HG02840 (cell line): ENCODE data around the gene LMX1A.

Experiments used
- ATAC-seq: cut with Tn5 transposase; IDR thresholded peaks from one replicate; pipeline ENCODE4 v1.9.1; 2021; ENCODE audit warnings: mild to moderate bottlenecking, moderate library complexity, moderate number of reproducible peaks; ENCODE audit not compliant: unreplicated experiment, low FRiP score

LMX1A gene

DNA sequence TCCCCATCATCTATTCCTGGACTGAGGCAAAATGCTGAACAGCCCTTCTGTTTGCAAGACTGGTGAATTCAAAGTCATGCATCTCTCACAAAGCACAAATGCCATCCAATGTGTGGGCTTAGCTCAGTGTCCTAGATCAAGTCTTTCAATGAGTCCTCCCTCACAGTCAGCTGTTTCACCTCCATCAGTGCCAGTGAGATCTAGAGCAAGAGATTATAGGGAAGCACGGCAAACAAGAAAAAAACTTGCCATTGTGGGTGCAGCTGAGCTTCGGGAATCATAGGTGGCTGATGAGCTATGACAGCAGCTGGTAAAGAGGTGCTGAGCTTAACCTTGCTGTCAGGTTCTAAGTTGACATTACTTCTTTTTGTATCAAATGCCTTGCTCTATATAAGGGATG is 130.2 kb downstream of the LMX1A start:
- ATAC-seq, result no peak

DNA sequence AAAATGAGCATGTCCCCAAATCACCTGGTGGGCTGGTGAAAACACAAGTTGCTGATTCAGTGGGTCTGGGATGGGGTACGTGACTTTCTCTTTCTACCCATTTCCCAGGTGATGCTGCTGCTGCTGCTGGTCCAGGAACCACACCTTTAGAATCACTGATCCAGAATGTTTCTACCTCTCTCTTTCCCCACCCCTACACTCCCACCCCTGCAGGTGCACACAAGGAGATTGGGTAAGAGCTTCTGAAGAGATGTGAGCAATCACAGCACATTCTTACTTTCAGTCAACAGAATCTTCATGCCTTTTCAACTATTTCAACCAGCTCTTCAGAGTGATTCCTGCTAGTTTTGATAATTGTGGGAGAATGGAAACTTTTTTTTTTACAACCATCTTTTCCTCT is 130.9 kb downstream of the LMX1A start:
- ATAC-seq, result no peak

DNA sequence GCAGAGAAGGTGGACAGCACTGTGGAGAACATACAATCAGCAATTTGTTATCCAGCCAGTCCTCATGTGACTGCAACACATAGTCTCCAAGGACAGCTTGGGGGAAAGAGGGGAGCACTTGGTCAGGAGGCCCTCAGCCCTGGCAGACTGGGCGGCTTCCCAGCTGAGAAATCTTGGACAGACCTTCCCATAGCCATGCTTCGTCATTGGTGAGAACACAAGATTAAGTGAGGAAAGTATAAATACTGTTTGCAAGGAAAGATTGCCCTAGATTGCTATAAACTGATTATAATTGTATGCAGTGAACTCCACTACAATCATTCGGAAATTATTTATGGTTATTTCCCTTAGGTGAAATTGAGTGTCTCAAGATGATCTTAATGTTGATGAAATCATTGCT is 131.5 kb downstream of the LMX1A start:
- ATAC-seq, result no peak

DNA sequence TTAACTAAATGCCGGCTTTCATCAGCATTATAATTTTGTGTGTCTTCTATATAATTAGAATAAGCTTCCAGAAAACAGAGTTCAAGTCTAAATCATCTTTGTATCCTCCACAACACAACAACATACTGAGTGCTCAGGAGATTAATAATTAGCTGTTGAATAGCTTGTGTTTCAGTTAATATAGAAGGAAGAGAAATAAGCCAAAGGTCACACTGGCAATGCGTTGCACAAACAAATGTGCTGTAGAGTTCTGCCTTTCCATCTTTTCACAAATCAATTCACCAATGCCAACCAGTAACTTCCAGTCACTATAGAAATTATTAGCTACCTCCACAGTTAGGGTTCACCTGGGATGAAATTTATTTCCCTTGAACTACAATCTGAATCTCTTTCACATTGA is 132.0 kb downstream of the LMX1A start:
- ATAC-seq, result no peak

DNA sequence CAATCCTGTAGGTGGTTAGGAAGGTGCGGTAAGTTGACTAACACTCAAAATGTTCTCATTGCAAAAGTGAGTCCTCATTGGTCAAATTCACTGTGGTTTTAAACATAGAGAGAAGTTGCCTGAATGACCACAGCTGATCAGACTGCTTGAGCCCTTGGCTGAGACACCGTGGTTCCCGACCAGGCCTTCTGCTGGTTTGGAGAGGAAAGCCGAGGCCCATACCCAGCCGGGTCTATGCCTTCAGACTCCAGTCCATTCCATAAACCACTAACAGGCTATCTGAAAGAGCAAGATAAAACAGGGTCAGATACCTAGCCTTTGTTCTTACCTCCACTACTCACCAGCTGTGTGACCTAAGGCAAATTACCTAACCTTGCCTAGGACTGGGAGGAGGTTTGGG is 133.9 kb downstream of the LMX1A start:
- ATAC-seq, result no peak

DNA sequence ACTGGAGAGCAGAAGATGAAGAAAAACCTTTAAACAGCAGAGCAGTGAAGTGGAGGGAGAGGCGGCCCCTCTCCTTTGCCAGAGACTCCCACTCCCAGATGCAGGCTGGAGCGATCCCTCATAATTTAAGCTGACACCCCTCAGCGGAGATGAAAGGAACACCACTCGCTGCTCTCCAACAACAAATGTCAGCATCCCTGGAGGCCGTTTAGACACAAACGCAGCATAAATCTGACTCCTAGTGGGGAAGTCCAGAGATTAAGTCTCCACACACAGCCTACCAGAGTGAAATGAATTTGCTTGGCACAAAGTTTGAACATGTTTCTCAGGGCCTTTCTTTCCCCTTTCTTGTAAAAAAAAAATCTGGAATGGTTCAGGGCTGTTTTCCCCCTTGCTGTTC is 137.8 kb downstream of the LMX1A start:
- no peak for ATAC-seq

DNA sequence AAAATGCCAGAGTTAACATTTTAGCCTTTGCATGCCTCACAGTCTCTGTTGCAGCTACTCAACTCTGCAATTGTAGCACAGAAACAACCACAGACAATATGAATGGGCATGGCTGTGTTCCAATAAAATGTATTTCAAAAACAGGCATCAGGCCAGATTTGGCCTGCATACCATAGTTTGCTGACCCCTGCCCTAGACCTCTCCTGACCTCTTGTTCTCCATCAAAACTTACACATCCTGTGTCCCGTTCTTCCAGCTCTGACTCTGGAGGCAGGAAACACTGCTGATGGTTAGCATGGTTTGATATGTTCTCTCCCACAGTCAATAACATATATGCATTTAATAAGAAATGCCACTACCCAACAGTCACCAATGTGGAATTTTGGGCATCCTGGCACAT is 138.6 kb downstream of the LMX1A start:
- no peak for ATAC-seq

DNA sequence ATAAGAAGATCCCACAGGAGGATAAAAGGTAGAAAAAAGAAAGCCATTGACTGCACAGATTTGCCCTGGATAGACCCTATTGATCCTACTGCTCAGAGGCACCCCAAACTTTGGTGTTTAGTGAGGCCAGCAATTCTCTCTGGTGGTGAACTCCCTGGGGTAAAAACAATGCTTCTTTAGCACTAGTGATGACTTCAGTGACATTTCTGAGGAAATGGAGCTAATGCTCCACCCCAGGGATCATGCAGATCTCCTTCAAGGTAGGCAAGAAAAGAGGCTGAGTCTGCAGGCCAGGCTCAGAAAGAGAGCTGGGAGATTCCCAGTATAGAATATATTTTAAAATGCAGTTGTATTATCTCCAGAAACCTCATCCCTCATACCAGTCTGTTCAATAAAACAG is 140.3 kb downstream of the LMX1A start:
- ATAC-seq, result no peak

DNA sequence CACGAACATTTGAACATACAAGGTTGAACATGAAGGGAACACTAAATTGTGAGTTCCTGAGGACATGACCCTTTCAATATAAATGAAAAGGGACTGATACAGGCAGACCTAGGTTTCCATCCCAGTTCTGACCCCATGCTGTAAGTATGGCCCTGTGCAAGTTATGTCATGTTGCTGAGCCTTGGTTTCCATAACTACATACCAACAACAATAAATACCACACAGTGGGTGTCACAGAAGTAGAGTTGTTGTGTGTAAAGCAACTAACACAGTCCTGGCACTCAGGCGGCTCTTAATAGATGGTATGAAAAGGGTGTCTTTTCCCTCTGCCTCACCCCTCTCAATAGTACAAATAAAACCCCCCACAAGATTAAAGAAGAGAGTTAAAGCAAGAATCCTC is 140.8 kb downstream of the LMX1A start:
- no peak for ATAC-seq

DNA sequence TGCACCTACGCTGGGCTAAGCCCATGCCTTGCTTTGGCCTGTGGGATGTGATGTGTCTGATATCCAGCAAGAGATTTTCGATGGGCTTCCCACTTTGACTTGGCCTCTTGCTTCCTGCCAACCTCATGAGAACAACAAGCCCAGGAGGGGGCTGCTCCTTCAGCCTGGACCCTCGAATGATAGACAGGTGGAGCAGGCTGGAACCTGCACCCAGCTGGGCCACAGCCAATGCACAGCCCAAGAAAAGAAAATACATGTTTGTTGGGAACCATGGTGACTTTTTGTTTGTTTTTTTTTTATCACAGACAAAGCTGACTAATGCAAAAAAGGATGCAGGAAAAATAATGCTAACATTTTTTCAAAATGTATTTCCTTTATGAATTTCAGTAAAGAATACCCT is 144.3 kb downstream of the LMX1A start:
- ATAC-seq, result no peak

DNA sequence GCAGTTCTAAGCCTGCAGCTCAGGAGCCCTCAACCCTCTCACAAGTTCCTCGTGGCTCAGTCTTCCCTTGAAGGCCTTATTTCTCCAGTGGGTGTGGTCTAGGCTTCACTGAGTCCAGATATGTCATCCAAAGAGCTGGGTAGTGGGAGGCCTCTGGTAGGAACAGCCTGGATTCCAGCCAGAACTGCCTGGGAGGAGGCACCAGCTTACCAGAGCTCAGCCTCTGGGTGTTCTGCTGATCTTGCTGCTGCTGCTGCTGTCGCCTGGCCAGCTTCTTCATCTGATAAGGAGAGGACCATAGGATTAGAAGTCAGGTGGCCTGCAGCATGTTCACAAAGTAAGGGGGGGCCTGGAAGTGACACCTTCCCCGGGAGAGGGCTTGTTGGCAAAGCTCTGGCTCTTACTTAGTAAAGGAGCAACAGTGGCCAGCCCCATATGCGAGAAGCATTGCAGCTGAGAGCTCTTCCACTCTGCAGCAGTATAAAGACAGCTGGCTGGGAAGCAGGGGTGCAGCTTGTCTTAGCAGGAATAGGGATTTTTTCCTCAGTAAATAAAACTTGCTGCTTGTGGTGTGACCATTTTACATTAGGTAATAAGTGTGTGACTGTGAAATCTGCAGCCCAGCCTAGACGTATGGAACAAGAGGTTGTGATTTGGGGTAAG is 148.5 kb downstream of the LMX1A start:
- no peak for ATAC-seq

DNA sequence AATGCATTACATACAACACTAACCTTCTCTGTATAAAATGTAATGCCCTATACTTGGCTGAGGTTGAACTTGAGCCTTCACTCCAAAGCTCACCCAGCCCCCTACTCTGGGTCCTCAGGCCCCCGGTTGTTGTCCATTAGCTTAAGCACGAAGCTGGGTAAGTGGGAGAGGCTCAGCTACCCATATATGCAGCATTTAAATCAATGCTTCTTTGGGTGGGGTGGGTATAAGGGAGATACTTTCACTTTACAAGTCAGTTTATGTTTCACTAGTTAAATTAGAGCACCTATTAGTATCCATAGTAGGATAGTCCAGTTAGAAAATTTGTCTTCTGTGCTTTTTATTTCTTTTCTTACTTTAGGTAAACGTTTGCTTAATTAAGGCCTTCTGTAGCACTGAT is 151.4 kb downstream of the LMX1A start:
- ATAC-seq, result no peak

DNA sequence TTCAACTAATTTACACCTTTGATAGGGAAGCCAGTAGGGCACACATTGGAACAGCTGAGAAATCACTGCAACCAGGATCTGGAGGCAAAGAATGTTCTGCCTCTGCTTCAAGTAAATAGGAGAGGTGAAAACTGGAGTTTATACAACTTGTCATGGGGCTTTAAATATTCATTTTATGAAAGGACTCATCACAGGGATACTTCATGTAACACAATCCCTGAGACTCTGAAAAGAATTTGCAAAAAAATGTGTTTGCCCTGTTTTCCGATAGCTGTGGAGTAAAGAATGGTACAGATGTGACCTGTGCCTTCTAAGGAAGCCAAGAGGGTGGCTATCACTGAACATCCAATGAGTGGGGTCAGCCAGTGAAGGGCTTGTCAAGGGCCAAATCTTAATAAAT is 152.0 kb downstream of the LMX1A start:
- no peak for ATAC-seq

DNA sequence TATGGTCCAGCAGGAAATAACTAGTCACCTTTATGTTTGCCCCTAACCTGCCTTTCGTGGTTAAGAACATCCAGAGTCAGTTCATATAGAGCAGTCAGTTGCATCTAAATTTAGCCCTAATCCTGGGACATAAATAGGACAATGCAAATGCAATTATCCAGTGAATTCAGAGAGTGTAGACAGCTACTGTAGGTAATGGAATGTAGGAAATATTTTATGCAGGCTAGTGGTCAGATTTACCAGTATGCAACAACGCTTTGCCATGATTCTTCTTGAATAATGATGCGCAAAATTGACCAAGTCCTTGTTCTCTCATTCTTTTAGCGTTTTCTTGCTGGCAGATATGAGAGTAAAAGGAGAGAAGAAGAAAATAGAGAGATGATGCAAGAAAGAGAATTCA is 165.4 kb downstream of the LMX1A start:
- no peak for ATAC-seq

DNA sequence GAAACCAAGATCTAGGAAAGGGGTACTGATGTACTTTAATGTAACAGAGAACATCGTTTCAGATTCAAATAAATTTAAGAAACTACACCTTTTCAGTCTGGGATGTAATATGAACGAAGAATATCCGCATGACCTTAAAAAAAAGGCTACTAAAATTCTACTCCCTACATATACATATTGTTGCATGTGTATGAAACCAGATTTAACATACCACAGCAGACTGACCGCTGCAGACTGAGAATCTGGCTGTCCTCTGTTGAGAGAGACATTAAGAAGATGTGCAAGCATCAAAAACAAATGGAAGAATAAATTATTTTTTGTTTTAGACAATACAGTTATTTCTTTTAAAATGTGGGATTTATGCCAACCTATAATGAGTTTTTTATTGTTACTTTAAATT is 166.6 kb downstream of the LMX1A start:
- ATAC-seq, result no peak

DNA sequence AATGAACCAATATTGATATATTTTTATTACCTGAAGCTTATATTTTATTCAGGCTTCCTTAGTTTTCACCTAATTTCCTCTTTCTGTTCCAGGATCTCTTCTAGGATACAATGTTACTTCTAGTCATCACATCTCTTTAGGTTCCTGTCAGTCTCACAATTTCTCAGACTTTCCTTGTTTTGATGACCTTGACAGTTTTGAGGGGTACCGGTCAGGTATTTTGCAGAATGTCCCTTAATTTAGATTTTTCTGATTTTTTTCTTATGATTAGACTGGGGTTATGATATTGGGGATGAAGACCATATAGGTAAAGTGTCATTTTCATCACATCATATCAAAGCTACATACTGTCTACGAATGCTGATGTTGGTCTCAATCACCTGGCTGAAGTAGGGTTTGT is 167.5 kb downstream of the LMX1A start:
- no peak for ATAC-seq

DNA sequence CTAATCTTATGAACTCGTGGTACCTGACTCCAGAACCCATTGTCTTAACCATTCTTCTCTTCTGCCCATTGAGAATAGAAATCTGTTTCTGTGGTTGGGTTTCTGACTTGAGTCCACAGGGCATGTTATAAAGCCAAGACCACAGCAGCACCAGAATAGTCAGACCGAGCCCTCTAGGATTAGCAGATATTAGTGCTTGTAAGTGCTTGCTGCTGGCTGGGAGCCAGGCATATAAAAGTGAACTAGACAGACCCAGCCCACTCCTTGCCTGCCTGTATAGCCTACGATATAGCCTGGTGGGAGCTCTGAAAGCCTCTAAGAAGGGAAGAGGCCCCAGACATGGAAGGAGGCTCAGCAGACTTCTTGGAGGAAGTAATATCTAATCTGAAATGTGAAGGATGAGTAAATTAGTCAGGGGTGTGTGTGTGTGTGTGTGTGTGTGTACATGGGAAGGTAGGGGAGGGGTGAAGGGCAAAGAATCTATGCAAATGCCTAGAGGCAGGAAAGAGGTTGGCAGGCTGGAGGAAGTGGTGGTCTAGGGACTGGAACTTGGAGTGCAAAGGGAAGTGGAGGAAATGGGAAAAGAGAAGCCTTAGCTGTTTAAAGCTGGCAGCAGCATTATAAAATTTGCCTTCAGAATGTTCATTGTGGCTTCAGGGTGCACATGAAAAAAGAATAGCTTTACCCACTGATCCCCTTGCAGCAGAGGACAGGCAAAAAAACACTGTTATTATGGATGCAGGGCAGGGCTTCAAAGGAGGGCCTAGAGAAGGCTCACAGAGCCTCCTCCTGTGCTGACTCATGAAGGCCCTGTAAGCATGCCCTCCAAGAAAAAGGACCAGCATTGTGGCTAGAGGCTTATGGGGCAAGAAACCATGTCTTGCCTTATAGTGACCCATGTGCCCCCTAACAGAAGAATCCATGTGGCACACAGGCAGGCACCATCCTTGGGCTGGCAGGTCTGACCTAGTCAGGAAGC is 169.2 kb downstream of the LMX1A start:
- ATAC-seq, result no peak

DNA sequence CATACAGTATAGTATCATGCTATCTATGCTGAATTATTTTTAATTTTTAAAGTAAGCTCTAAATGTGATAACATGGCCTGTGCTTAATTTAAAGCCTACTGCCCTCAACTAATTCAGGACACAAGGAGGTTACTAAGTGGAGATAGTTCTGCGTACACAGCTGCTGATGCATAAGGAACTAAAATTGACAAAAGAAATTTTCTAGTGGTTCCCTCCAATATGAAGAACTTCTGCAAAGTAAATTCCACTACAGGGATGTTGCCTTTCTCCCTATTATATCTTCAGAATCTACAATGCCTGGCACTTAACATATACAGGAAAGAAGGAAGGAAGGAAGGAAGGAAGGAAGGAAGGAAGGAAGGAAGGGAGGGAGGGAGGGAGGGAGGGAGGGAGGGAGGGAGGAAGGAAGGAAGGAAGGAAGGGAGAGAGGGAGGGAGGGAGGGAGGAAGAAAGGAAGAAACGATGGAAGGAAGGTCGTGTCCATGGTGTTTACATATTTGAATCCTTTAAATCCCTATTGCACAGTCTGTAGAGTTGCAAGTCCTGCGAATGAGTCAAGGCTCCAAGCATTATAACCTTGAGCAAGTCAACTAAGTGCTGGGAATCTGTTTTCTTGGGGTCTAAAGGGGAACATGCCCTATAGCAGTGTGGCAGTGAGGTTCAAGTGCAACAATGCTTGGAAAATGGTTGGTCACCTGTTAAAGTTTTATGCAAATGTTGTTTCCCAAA is 171.2 kb downstream of the LMX1A start:
- ATAC-seq, result no peak

DNA sequence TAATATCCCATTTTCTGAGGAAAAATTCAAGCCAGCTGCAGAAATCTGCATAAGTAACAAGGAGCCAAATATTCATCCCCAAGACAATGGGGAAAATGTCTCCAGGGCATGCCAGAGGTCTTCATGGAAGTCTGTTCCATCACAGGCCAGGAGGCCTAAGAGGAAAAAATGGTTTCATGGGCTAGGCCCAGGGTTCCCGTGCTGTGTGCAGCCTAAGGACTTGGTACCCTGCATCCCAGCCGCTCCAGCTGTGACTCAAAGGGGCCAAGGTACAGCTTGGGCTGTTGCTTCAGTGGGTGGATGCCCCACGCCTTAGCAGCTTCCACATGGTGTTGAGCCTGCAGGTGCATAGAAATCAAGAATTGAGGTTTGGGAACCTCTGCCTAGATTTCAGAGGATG is 173.5 kb downstream of the LMX1A start:
- no peak for ATAC-seq

DNA sequence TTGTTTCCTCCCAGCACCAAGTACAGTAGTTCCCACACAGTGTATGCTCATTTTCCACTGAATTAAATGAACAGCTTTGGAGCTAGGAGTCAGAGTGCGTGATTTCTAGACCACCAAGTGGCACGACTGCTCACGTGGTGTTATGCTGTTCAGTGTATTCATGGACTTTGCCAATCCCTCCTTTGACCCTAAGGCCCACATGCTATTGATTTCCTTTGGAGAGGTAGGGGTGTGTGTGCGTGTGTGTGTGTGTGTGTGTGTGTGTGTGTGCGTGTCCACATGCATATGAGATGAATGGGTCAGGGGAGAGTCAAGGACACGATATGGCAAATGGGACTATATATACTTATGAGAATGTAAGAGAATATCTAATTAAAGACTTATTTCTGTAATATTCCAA is 177.2 kb downstream of the LMX1A start:
- no peak for ATAC-seq

DNA sequence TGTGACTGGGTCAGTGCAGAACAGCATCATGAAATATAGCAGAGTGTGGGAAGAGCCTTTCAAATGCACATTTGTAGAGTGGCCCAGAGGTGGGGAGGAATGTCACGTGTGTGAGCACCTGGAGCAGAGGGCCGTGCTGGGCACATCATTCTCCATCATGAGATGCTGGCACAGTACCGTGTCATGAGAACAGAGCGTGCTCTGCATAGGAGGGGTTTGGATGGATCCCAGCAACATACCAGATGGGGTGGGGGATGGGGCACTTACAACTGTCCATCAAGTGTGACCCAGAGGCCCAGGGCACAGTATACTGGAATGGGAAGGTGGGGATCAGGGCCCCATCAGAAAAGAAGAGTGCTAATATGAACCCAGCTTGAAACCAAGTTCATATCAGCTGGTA is 182.0 kb downstream of the LMX1A start:
- no peak for ATAC-seq
